K562 (cell line): ENCODE measurements around the gene DTL. TPM values are rescaled to one million over a fixed set of nuclear protein-coding genes. Genes with fewer than 3 reads are reported as not detected.

Experiments
- ATF7 ChIP-seq: fragments of 450-650 bp; IDR thresholded peaks from 2 replicates; pipeline ENCODE4 v1.7.1; 2014; ENCODE audit warnings: mild to moderate bottlenecking, moderate library complexity
- BCOR ChIP-seq: fragments of 450-650 bp; IDR thresholded peaks from 2 replicates; pipeline ENCODE4 v1.6.1; 2016
- BRD9 ChIP-seq: fragments of 450-650 bp; IDR thresholded peaks from 2 replicates; pipeline ENCODE4 v1.6.1; 2018; ENCODE audit warnings: low read depth; ENCODE audit not compliant: partially characterized antibody
- E2F5 ChIP-seq: sonication (generic); formaldehyde crosslinking; IDR thresholded peaks from 2 replicates; pipeline ENCODE4 v1.8.0; 2022; ENCODE audit warnings: mild to moderate bottlenecking, missing genetic modification reagents
- ETV5 ChIP-seq: sonication (generic); formaldehyde crosslinking; IDR thresholded peaks from 2 replicates; pipeline ENCODE4 v1.4.0; 2020; ENCODE audit warnings: low read depth, mild to moderate bottlenecking, missing genetic modification reagents
- FOXO4 ChIP-seq: fragments of 450-650 bp; formaldehyde crosslinking; IDR thresholded peaks from 2 replicates; pipeline ENCODE4 v1.4.0; 2020; ENCODE audit warnings: mild to moderate bottlenecking, moderate library complexity
- GABPB1 ChIP-seq: sonication (generic); formaldehyde crosslinking; IDR thresholded peaks from 2 replicates; pipeline ENCODE4 v1.8.0; 2022; ENCODE audit warnings: mild to moderate bottlenecking, missing genetic modification reagents
- GMEB1 ChIP-seq: fragments of 250-450 bp; sonication (Bioruptor Pico); IDR thresholded peaks from 2 replicates; pipeline ENCODE4 v1.4.0; 2020; ENCODE audit warnings: mild to moderate bottlenecking
- GTF2B ChIP-seq: IDR thresholded peaks from 2 replicates; pipeline ENCODE4 v1.6.1; 2011; ENCODE audit not compliant: insufficient read length; ENCODE audit errors: extremely low read depth
- GTF3C2 ChIP-seq: IDR thresholded peaks from 3 replicates; pipeline ENCODE4 v1.6.1; 2011; ENCODE audit warnings: borderline replicate concordance, mild to moderate bottlenecking, moderate library complexity; ENCODE audit not compliant: insufficient read length; ENCODE audit errors: extremely low read depth
- NCOA1 ChIP-seq: fragments of 450-650 bp; IDR thresholded peaks from 2 replicates; pipeline ENCODE4 v1.6.1; 2016; ENCODE audit warnings: low read depth
- POLR2G ChIP-seq: fragments of 200-400 bp; formaldehyde crosslinking; IDR thresholded peaks from 2 replicates; pipeline ENCODE4 v1.6.1; 2017; ENCODE audit warnings: low read depth, mild to moderate bottlenecking, antibody characterized with exemption, low read length, moderate library complexity
- PREB ChIP-seq: sonication (generic); formaldehyde crosslinking; IDR thresholded peaks from 2 replicates; pipeline ENCODE4 v1.8.1; 2023; ENCODE audit warnings: mild to moderate bottlenecking, missing genetic modification reagents
- TEAD1 ChIP-seq, 2 experiments: fragments of 450-650 bp in 1 of 2; sonication (generic) in 1 of 2; formaldehyde crosslinking; IDR thresholded peaks; 2 replicates each; pipeline versions ENCODE4 v1.4.0 to v1.8.0; 2020 to 2022; ENCODE audit warnings: mild to moderate bottlenecking in 2 of 2, missing genetic modification reagents in 1 of 2
- TRIM28 ChIP-seq: fragments of 450-650 bp; IDR thresholded peaks from 2 replicates; pipeline ENCODE4 v1.6.1; 2017
- ZEB2 ChIP-seq: fragments of 450-650 bp; IDR thresholded peaks from 2 replicates; pipeline ENCODE4 v1.6.1; 2016
- ZNF316 ChIP-seq: fragments of 450-650 bp; IDR thresholded peaks from 2 replicates; pipeline ENCODE4 v1.6.1; 2016
- ZNF347 ChIP-seq: fragments of 450-650 bp; formaldehyde crosslinking; IDR thresholded peaks from 2 replicates; pipeline ENCODE4 v1.4.0; 2020; ENCODE audit warnings: low read depth, mild to moderate bottlenecking, moderate library complexity
- ZNF707 ChIP-seq: fragments of 250-450 bp; sonication (Bioruptor Pico); conservative IDR thresholded peaks from 2 replicates; pipeline ENCODE4 v1.8.0; 2022; ENCODE audit warnings: inconsistent platforms, mild to moderate bottlenecking, moderate library complexity
- polyA plus RNA-seq, 8 experiments: library from polyadenylated mRNA; depleted of rRNA in 4 of 8; stranded (reverse) in 5 of 8; unstranded in 3 of 8; fragments of >200 nt; fragmentation: Nextera tagmentation in 2 of 8; fragmentation: Illumina TruSeq in 1 of 8; extraction: Ambion mirVana in 2 of 8; extraction: Trizol in 1 of 8; gene quantifications; 2 replicates each; pipeline versions ENCODE4 v1.2.1 to v1.2.3, GENCODE V29; 2011 to 2014; ENCODE audit warnings: inconsistent platforms in 1 of 8, missing spikeins in 1 of 8
- total RNA-seq, 7 experiments: library from RNA; depleted of rRNA in 6 of 7; stranded (reverse); fragments of >200 nt in 6 of 7; fragmentation: Illumina TruSeq in 2 of 7; extraction: Trizol in 2 of 7; gene quantifications; 2 replicates each; pipeline versions ENCODE4 v1.2.1 to v1.2.3, GENCODE V29; 2011 to 2021; ENCODE audit warnings: low replicate concordance in 1 of 7

The DTL gene
- total and polyA plus RNA-seq, 9 of the 15 experiments (the other 6 are each of a cell fraction or from before 2014, with no cell fraction given) = 38.3 to 81.0 (median 63.2) TPM

- no peak for TF ChIP-seq GTF3C2
- TF ChIP-seq FOXO4 (CRISPR knock-in tag) = no peak
- peak; percentile 98 for TF ChIP-seq BRD9
- peak; percentile 71 for TF ChIP-seq ETV5
- peak; percentile 74 to 83 for TF ChIP-seq TEAD1 (CRISPR knock-in tag; IDR thresholded peaks at IDR 0.05)
- peak; percentile 46; the same call in 1 of the 2 replicates for TF ChIP-seq ZEB2
- TF ChIP-seq ZNF707 (CRISPR knock-in tag) = no peak
- peak; percentile 80 for TF ChIP-seq GABPB1 (CRISPR knock-in tag)
- peak; percentile 77 for TF ChIP-seq NCOA1
- TF ChIP-seq PREB (CRISPR knock-in tag) = no peak
- no peak; the same call in 1 of the 2 replicates for TF ChIP-seq ZNF316
- TF ChIP-seq BCOR = peak; percentile 55
- peak; percentile 92 for TF ChIP-seq POLR2G
- TF ChIP-seq GTF2B = no peak
- TF ChIP-seq ZNF347 (CRISPR knock-in tag) = no peak
- TF ChIP-seq TRIM28 = peak; percentile 87
- TF ChIP-seq E2F5 (CRISPR knock-in tag) = peak; percentile 92
- TF ChIP-seq ATF7 = peak; percentile 95
- TF ChIP-seq GMEB1 (CRISPR knock-in tag) = peak; percentile 70
These were observed at the start of gene DTL, which contains the start of gene INTS7 (continued) for GRCh38 chr1:212035123-212035834.
